AG04449 (cell line): ENCODE data around the gene SHISA9.

ENCODE experiments used
- CTCF ChIA-PET: fragments of 350-600 bp; formaldehyde crosslinking; extraction: SDS; loops from one replicate; lab custom pipeline; 2021; ENCODE audit warnings: antibody characterized with exemption; lab: Yijun Ruan, JAX
- POLR2A ChIA-PET: fragments of 400-600, 350-600 bp; formaldehyde crosslinking; extraction: SDS; loops from one replicate; lab custom pipeline; 2020; ENCODE audit warnings: antibody characterized with exemption, inconsistent platforms; lab: Yijun Ruan, JAX
- DNase-seq: peaks from one replicate; pipeline ENCODE4 v3.0.0-alpha.2; 2010; ENCODE audit warnings: low read depth, low spot score
- H3K4me3 ChIP-seq: 2 replicates; pipeline ENCODE4 v1.5.1; 2011; ENCODE audit warnings: low read depth, mild to moderate bottlenecking, control low read depth, low read length
- TF ChIP-seq, protein P1 (sequence below): IDR thresholded peaks from one replicate; pipeline ENCODE4 v1.5.1; 2011; ENCODE audit warnings: mild to moderate bottlenecking, moderate library complexity, low read length, control low read depth, inconsistent platforms; ENCODE audit not compliant: insufficient read depth; ENCODE audit errors: missing control alignments

The SHISA9 gene

DNA sequence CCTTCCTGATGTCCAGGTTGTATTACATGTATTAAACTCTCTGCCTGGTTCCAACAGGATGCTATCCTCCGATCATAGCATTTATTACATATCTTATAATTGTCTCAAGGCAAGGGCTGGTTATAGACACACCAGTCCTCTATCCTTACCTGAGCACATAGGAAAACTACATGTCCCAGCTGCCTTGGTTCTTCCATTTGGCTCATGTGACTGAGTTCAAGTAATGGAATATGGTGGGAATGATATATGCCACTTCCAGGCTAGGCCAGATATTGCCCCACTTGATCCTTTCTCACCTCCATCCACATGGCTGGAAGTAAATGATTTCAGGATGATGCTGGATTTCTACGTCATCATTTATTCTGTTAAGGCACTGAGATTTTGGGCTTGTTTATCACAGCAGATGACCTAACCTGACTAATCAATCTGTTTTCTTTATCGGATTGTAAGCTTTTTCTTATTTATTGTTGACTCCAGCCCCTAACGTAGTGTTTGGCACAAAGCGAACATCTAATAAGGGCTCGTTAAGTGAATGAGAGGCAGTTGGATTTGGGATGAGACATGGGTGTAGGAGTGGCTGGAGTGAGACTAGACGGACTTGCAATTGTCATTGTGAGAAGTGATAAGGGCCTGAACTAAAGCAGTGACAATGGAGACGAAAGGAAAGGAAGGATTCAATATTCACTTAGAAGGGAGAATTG lies 8.2 kb upstream of the SHISA9 start:
- no peak for DNase-seq
- ChIA-PET CTCF (interaction anchor here (0.9 kb wide), 1 partner anchor 560 kb away, joined by 3 read pairs; no protein-coding TSS in a partner anchor), POLR2A (no interaction called here)
- H3K4me3 ChIP-seq: no peak overlapping the region
- TF ChIP-seq, protein P1, sequence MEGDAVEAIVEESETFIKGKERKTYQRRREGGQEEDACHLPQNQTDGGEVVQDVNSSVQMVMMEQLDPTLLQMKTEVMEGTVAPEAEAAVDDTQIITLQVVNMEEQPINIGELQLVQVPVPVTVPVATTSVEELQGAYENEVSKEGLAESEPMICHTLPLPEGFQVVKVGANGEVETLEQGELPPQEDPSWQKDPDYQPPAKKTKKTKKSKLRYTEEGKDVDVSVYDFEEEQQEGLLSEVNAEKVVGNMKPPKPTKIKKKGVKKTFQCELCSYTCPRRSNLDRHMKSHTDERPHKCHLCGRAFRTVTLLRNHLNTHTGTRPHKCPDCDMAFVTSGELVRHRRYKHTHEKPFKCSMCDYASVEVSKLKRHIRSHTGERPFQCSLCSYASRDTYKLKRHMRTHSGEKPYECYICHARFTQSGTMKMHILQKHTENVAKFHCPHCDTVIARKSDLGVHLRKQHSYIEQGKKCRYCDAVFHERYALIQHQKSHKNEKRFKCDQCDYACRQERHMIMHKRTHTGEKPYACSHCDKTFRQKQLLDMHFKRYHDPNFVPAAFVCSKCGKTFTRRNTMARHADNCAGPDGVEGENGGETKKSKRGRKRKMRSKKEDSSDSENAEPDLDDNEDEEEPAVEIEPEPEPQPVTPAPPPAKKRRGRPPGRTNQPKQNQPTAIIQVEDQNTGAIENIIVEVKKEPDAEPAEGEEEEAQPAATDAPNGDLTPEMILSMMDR: no peak

DNA sequence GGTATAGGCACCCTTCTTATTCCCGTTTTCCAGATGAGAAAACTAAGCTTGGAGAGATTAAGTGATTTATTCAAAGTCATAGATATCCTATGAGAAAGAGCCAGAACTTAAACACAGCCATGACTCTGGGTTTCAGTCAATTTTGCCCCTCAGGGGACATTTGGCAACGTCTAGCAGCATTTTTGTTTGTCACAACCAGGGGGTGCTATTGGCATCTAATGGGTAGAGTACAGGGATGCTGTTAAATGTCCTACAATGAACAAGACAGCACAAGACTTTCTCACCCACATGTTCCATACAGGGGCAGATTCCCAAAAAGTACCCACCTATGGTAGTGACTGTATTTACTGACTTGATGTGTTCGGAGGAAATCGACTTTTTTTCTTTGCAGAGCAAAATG lies 4.8 kb upstream of the SHISA9 start:
- DNase-seq: no peak
- TF ChIP-seq, protein P1: peak; percentile 31
- POLR2A ChIA-PET: no interaction called here
- no peak overlapping the region for H3K4me3 ChIP-seq
- CTCF ChIA-PET: interaction anchor here (0.7 to 2.5 kb wide), 4 partner anchors 8 to 559 kb away, joined by 3 to 10 read pairs (median 4); no protein-coding TSS in a partner anchor

DNA sequence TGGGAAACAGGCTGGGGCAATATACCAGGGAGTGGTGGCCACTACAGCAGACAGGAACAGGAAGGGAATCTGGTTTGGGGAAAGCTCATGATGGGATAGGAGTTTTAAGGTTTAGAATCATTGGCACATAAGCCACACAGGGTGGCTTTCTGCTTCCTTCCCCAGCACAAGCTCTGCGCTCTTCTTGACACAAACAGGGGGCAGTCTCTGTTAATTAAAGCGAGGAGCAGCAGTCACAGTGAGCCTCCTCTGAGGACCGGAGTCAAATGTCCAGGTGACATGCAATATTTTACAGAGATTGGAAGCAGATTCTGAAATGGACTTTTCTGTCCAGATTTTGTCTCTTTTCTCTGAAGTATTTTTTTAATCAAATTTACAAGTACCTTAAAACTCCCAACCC lies 2.8 kb upstream of the SHISA9 start:
- TF ChIP-seq, protein P1: no peak
- no peak overlapping the region for H3K4me3 ChIP-seq
- no peak for DNase-seq
- CTCF ChIA-PET: interaction anchor here (1.5 kb wide), 1 partner anchor 554 kb away, joined by 6 read pairs; no protein-coding TSS in a partner anchor
- POLR2A ChIA-PET: no interaction called here

DNA sequence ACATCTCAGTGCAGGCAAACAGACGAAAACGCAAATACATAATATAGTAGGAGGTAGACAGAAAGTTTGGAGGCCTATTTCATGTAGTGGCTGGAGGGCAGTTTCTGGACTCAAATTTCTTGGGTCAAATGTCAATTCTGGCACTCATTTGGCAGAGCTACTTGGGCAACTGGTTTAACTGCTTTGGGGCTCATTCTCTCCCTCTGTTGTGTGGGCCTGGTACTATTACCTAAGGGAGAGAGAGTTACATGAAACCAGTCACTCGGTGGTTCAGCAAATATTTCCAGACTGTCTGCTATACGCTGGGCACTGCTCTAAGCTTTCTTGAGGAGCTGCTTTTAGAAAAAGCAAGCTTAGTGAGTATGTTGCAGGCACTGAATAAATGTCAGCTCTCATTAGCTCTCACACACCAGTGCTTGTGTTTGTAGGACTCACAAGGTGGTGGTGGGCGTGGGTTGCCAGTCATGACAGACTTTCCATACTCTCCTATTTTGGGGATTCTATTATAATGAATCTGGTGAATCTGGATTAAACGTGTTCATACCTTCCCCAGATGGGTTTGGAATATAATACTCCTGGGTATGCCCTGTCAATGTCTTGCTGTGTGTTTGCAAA lies 1.8 kb upstream of the SHISA9 start:
- CTCF ChIA-PET: no interaction called here
- H3K4me3 ChIP-seq: no peak overlapping the region
- POLR2A ChIA-PET: no interaction called here
- no peak for DNase-seq
- TF ChIP-seq, protein P1: no peak

DNA sequence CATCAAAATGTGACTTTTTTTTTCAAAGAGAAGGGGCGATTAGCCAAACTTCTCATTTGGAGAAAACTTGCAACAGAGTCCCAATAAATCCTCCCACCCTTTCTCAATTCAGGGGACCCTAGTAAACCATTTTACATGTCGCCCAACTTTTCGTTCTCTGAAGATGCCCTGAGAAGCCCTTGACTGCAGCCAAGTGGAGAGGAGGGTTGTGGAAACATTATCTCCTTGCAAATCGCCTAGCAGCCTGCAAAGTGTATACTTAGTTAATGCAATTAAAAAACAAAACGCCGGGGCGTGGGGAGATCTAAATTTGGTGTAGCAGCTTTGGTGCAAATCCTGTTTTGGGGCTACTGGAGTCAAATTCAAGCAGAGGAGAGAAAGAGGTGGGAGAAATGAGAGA lies 1.2 kb upstream of the SHISA9 start:
- POLR2A ChIA-PET: no interaction called here
- no peak for DNase-seq
- CTCF ChIA-PET: no interaction called here
- no peak overlapping the region for H3K4me3 ChIP-seq
- TF ChIP-seq, protein P1: no peak

DNA sequence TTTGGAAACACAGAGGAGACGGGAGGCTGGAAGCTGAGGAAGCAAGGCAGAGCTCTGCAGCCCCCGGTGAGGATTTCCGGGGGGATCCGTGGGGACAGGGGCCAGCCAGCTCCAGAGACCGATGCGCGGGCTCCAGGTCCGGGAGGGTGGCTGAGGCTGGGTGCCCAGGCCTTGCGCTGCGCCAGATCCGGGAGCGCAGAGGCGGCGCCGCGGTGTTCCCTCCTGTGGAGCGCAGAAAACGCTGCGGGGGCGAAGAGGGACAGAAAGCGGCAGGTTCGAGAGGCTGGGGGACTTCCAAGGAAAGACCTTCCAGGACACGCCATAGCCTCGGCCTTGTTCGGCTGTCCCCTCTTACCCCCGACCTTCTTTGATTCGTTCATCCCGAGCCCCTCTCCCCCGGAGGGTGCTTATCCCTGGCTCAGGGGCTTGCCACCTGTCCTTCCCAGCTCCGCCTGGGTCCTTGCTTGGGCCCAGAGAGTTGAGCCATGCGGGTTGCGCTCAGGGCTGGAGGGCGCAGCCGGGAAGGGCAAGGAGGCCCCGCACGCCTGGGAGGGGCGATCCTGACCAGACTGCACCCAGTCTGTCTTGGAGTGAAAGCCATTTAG lies 697 bp upstream of the SHISA9 start:
- CTCF ChIA-PET: no interaction called here
- DNase-seq: no peak
- H3K4me3 ChIP-seq: no peak overlapping the region
- TF ChIP-seq, protein P1: no peak
- POLR2A ChIA-PET: no interaction called here
